ENCODE measurements around the gene GDNF. TPM values are rescaled to one million over a fixed set of nuclear protein-coding genes. Genes with fewer than 3 reads are reported as not detected.

Gene GDNF
- total RNA-seq, 2 experiments from 2014 or later = not detected

GRCh38 chr5:37771203-37771611, 68.6 kb downstream of the GDNF start:
- DNase-seq (no peak), ATAC-seq (no peak)
- Mint-ChIP-seq H3K27me3 (no peaks in the 10 kb centered on the region), H3K4me3 (no peak overlapping the region), H3K4me1 (ENCODE audit: low read depth) (no peaks in the 10 kb centered on the region), H3K27ac (no peak overlapping the region), H3K9me3 (peaks cover 11% of the 10 kb centered on the region), H3K36me3 (ENCODE audit: low read depth) (peaks cover 6% of the 10 kb centered on the region)
- intact Hi-C loops (cut with micrococcal nuclease) = no loop called here
- ChIA-PET POLR2A (no interaction called here), CTCF (no interaction called here)
- no peak for TF ChIP-seq CTCF (IDR thresholded peaks at IDR 0.05)

DNA sequence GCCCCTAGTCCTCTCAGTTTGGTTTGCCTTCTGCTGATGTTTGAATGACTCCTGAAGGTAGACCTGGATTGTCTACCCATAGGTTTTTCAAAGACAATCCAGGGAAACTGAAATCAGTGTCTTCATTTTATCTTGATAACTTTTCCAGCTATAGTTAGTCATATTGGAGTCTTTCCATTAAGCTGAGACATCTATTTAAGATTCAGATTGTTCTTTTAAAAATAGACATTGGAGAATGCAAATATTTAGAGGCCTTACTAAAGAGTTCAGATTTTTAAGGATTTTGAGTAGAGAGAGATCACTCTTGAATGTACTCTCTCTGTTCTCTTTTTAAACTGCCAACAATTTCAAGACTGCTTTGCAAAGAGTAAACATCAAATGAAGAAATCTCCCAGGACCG, 69.1 kb downstream of the GDNF start:
- Mint-ChIP-seq H3K4me1 (ENCODE audit: low read depth) (no peaks in the 10 kb centered on the region), H3K36me3 (ENCODE audit: low read depth) (peaks cover 6% of the 10 kb centered on the region), H3K27ac (no peak overlapping the region), H3K9me3 (peaks cover 11% of the 10 kb centered on the region), H3K4me3 (no peak overlapping the region), H3K27me3 (no peaks in the 10 kb centered on the region)
- POLR2A ChIA-PET = no interaction called here
- no peak for ATAC-seq
- intact Hi-C loops (cut with micrococcal nuclease) = no loop called here
- DNase-seq = no peak
- TF ChIP-seq CTCF (IDR thresholded peaks at IDR 0.05) = no peak
- CTCF ChIA-PET = no interaction called here

DNA sequence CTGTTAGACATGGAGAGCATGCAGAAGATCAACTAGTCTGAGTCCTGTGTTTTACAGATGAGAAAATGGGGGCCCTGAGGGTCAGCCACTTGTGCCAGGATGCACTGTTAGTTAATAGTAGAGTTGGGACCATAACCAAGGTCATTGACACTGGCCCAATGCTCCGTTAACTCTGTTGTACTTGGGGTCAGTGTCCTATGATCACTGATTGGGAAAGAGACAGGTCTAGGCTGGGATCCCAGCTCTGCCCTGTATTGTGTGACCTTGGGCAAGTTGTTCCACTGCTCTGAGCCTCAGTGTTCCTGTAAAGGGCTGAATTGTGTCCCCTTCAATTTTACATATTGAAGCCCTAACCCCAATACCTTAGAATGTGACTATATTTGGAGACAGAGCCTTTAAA, 70.0 kb downstream of the GDNF start:
- no peak overlapping the region for H3K27ac Mint-ChIP-seq
- ChIA-PET POLR2A (interaction anchor here (0.6 kb wide), 1 partner anchor 211 kb away, joined by 4 read pairs; no protein-coding TSS in a partner anchor), CTCF (no interaction called here)
- intact Hi-C loops (cut with micrococcal nuclease) = no loop called here
- TF ChIP-seq CTCF (IDR thresholded peaks at IDR 0.05) = no peak
- DNase-seq (no peak), ATAC-seq (no peak)
- H3K4me1 Mint-ChIP-seq (ENCODE audit: low read depth) = no peaks in the 10 kb centered on the region
- no peaks in the 10 kb centered on the region for H3K27me3 Mint-ChIP-seq
- peaks cover 1% of the 10 kb centered on the region for H3K36me3 Mint-ChIP-seq (ENCODE audit: low read depth)
- H3K9me3 Mint-ChIP-seq = peaks cover 7% of the 10 kb centered on the region
- H3K4me3 Mint-ChIP-seq = no peak overlapping the region

GRCh38 chr5:37769108-37769507, 70.7 kb downstream of the GDNF start:
- DNase-seq = no peak
- H3K27ac Mint-ChIP-seq = no peak overlapping the region
- ATAC-seq = no peak
- ChIA-PET POLR2A (interaction anchor here (0.6 kb wide), 1 partner anchor 210 kb away, joined by 4 read pairs; no protein-coding TSS in a partner anchor), CTCF (no interaction called here)
- H3K4me3 Mint-ChIP-seq = no peak overlapping the region
- no peaks in the 10 kb centered on the region for H3K36me3 Mint-ChIP-seq (ENCODE audit: low read depth)
- no peak for TF ChIP-seq CTCF (IDR thresholded peaks at IDR 0.05)
- intact Hi-C loops (cut with micrococcal nuclease) = no loop called here
- H3K27me3 Mint-ChIP-seq = no peaks in the 10 kb centered on the region
- no peaks in the 10 kb centered on the region for H3K4me1 Mint-ChIP-seq (ENCODE audit: low read depth)
- H3K9me3 Mint-ChIP-seq = peaks cover 5% of the 10 kb centered on the region

DNA sequence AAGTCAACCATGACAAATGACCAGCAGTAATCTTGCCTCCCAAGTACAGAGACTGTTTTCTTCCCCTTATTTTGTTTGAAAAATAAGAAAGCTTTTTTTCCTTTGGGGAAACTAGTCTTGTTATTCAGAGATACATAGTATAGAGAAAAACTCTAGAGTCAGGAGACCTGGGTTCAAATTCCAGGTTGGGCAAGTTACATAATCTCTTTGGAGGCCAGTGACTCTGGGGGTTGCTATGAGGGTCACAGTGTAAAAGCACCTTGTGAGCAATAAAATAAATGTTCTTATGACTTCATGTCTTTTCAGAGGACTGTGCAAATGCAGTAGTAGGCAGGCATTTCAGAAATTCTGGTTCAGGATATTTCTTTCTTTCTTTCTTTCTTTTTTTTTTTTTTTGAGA, 71.5 kb downstream of the GDNF start:
- Mint-ChIP-seq H3K27me3 (no peaks in the 10 kb centered on the region), H3K27ac (no peak overlapping the region), H3K4me3 (no peak overlapping the region), H3K4me1 (ENCODE audit: low read depth) (no peaks in the 10 kb centered on the region), H3K36me3 (ENCODE audit: low read depth) (no peaks in the 10 kb centered on the region), H3K9me3 (no peaks in the 10 kb centered on the region)
- ATAC-seq (no peak), DNase-seq (no peak)
- TF ChIP-seq CTCF (IDR thresholded peaks at IDR 0.05) = no peak
- intact Hi-C loops (cut with micrococcal nuclease) = no loop called here
- ChIA-PET POLR2A (no interaction called here), CTCF (no interaction called here)
